C4-2B (cell line): ENCODE data around the gene SLMAP.
A peak's percentile ranks its signal among the peaks of the same experiment; 100 is the strongest.

Source experiments
- H3K27ac ChIP-seq: fragments of 450-650 bp; 2 replicates; pipeline ENCODE4 v1.5.1; 2017
- ZFX ChIP-seq: fragments of 450-650 bp; IDR thresholded peaks from 2 replicates; pipeline ENCODE4 v1.6.1; 2017
- TF ChIP-seq, protein P1 (sequence below): fragments of 450-650 bp; conservative IDR thresholded peaks from 2 replicates; pipeline ENCODE4 v1.5.1; 2017; ENCODE audit warnings: mild to moderate bottlenecking

SLMAP gene

DNA sequence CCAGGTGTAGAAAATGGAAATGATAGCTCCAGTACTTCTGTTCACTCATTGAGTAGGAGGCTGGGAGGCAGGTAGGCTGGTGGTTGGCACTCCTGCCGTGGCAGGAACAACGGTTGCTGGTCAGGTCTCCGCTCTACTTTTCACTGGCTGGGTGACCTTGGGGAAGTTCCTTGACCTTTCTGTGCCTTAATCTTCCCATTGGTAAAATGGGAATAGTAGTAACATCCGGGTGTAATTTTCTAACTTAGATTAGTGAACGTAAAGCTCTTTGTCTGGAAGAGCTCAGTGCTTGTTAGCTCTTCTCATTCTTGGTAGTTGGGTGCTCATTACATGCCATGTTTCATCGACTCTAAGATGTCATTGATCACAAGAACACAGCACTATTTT is 206.3 kb downstream of the SLMAP start:
- no peak for TF ChIP-seq ZFX
- TF ChIP-seq, protein P1, sequence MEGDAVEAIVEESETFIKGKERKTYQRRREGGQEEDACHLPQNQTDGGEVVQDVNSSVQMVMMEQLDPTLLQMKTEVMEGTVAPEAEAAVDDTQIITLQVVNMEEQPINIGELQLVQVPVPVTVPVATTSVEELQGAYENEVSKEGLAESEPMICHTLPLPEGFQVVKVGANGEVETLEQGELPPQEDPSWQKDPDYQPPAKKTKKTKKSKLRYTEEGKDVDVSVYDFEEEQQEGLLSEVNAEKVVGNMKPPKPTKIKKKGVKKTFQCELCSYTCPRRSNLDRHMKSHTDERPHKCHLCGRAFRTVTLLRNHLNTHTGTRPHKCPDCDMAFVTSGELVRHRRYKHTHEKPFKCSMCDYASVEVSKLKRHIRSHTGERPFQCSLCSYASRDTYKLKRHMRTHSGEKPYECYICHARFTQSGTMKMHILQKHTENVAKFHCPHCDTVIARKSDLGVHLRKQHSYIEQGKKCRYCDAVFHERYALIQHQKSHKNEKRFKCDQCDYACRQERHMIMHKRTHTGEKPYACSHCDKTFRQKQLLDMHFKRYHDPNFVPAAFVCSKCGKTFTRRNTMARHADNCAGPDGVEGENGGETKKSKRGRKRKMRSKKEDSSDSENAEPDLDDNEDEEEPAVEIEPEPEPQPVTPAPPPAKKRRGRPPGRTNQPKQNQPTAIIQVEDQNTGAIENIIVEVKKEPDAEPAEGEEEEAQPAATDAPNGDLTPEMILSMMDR: no peak
- H3K27ac ChIP-seq: no peak overlapping the region

DNA sequence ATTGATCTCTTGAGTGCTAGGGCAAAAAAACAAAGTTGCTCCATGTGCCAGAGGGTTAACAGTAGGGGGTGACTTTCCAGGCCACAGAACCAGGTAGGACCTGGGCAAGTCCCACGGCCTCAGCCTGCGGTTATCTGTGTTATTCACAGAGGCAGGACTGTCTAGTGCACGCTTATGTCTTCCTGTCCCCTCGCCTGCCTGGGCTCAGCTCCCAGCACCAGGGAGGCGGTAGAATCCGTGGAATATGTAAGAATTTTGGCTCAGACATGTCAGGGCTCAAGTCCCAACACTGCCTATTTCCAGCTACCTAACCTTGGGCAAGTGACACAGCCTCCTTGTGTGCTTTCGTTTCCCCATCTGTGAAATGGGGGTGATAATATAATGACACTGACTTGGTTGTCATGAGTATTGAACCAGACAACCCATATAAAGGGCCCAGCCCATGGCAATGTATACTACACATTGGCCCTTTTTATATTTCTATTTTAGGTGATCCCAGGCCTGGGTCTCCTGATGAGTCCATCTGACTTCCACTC is 207.8 kb downstream of the SLMAP start:
- no peak overlapping the region for H3K27ac ChIP-seq
- TF ChIP-seq, protein P1: no peak
- no peak for TF ChIP-seq ZFX

DNA sequence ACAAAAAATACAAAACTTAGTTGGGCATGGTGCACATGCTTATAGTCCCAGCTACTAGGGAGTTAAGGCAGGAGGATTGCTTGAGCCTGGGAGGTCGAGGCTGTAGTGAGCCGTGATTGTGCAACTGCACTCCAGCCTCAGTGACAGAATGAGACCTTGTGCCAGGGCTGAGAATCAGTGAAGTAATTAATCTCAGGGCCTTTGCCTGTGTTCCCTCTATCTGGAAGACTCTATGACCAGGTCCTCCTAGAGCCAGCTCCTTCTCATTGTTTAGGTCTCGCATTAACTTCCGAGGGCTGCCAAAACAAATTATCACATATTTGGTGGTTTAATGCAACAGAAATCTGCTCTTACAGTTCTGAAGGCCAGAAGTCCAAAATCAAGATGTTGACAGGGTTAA is 210.7 kb downstream of the SLMAP start:
- TF ChIP-seq, protein P1: no peak
- no peak for TF ChIP-seq ZFX
- H3K27ac ChIP-seq: no peak overlapping the region

DNA sequence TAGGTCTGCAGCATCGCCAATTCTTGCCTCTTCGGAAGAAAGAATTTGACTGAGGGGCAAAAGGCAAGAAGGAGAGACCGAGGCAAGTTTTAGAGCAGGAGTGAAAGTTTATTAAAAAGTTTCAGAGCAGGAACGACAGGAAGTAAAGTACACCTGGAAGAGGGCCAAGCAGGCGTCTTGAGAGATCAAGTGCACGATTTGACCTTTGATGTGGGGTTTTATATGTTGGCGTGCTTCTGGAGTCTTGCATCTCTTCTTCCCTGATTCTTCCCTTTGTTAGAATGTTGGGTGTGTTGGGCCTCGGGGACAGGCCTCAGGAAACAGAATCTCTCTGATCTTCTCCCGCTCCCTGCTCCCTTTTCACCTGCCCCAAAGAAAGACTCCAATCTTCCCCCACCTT is 211.5 kb downstream of the SLMAP start:
- no peak overlapping the region for H3K27ac ChIP-seq
- no peak for TF ChIP-seq ZFX
- TF ChIP-seq, protein P1: no peak

DNA sequence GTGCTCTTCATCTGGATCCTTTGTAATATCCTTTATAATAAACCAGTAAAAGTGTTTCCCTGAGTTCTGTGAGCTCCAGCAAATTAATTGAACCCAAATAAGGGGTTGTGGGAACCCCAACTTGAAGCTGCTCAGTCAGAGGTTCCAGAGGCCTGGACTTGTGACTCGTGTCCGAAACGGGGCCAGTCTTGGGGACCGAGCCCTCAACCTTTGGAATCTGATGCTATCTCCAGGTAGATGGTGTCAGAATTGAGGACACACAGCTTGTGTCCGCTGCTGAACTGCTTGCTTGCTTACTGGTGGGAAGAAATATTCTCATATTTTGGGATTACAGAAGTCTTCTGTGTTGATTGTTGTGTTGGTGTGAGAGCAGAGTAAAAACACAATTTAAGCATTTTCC is 212.4 kb downstream of the SLMAP start:
- no peak for TF ChIP-seq ZFX
- TF ChIP-seq, protein P1: no peak
- no peak overlapping the region for H3K27ac ChIP-seq

DNA sequence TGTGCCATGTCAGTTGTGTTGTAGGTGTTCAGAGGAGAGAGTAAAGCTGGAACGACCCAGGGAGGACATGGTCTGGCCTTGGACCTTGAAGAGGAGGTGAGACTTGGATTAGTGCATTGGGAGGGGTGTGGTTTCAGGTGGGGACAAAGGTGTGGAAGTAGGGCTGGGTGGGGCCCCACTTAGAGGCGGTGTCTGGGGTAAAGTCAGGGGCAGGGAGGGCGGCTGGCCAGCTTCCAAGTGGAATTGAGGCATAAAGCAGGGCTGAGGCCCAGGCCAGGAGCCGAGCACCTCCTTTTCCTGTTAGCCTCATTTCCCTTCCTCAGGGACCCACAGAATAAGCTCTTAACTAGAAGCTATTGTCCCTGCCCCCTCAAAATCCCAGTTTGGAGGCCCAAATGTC is 215.9 kb downstream of the SLMAP start:
- H3K27ac ChIP-seq: peak overlapping the region; percentile 91
- no peak for TF ChIP-seq ZFX
- TF ChIP-seq, protein P1: no peak

DNA sequence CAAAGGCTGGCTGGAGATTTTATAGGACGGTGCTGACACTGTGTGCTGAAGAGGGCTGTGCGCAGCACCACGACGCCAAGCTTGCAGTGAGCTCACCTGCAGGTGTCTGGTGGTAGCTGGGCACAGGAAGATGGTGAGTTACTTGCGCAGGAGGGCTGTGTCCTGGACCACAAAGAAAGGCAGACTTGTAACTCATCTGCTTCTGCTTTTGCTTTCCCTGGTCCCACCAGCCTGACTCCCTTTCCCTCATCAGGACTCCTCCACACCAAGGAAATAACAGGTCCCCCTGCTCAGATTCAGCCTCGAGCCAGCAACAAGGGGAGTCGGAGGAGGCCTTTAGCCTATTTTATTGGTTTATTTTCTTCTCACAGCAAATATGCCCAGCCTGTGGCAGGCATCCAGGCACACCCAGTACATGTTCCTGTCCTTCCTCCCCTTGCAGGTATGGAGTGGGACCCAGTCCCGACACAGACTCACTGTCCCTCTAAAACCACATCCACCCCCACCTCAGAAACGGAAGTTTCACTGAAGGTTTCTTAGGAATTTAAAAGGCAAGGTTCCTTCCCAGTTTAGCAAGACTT is 216.5 kb downstream of the SLMAP start:
- H3K27ac ChIP-seq: peak overlapping the region; percentile 91
- TF ChIP-seq, protein P1: no peak
- no peak for TF ChIP-seq ZFX
